ENCODE measurements around the gene IPCEF1. TPM values are rescaled to one million over a fixed set of nuclear protein-coding genes. Genes with fewer than 3 reads are reported as not detected.
A peak's percentile ranks its signal among the peaks of the same experiment; 100 is the strongest.

The IPCEF1 gene
- total and polyA plus RNA-seq, 2 donors (not counting 3 experiments of a cell fraction or from before 2014, with no cell fraction given), result 0.01 to 0.51 TPM

DNA sequence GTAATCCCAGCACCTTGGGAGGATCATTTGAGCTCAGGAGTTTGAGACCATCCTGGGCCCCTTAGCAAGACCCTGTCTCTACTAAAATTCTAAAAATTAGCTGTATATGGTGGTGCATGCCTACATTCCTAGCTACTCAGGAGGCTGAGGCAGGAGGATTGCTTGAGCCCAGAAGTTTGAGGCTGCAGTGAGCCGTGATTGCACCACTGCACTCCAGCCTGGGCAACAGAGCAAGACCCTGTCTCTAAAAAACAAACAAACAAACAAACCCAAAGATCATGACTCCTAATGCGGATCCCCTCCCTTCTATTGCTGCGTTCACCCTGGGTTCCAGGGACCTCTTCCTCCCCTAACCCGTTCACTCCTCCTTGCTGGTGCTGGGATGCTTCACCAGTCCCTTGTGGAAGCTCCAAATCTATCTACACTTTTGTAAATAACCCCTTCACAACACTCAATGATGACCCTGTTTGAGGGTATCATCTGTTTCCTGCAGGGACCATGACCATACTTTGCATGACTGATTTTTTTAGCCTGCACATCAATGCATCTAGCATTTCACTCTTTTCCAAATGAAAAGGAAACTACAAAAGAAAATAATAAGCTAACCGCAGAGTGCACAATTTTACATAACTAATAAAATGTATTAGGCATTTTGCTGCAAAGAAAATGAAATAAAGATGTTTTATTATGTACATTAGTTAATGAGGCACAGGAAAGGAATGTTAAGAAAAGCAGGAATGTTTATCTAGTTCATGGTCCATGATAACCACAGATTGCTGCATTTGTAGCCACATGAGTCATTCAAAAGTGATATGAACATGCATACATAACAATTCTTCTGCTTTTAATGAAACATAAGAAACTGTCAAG lies 30.5 kb upstream of the IPCEF1 start:
- H3K36me3 ChIP-seq (ENCODE audit: control insufficient read depth in 2 of 2, extremely low read depth in 1 of 2, insufficient read depth in 2 of 2, low read length in 2 of 2), result no peaks in the 10 kb centered on the region
- POLR2A ChIA-PET, result no interaction called here
- FAIRE-seq (peak; percentile 96), DNase-seq (ENCODE audit: low read depth, low spot score) (peak; percentile 82)
- H4K20me1 ChIP-seq (replicated peaks; ENCODE audit: control insufficient read depth, extremely low read depth, insufficient read depth, low read length), result no peaks in the 10 kb centered on the region
- TF ChIP-seq POLR2A (IDR thresholded peaks at IDR 0.05; ENCODE audit: low read depth, low read length), result no peak
- peak; percentile 87 for TF ChIP-seq JUN (IDR thresholded peaks at IDR 0.05; ENCODE audit: borderline replicate concordance, insufficient read depth, insufficient read length, low read depth)
- TF ChIP-seq FOS (IDR thresholded peaks at IDR 0.05; ENCODE audit: borderline replicate concordance, insufficient read depth, low read length), result peak; percentile 95
- TF ChIP-seq, protein P1, sequence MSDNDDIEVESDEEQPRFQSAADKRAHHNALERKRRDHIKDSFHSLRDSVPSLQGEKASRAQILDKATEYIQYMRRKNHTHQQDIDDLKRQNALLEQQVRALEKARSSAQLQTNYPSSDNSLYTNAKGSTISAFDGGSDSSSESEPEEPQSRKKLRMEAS (IDR thresholded peaks at IDR 0.05; ENCODE audit: insufficient read depth, insufficient read length), result no peak
- peak; percentile 41 for TF ChIP-seq POLR2AphosphoS5 (IDR thresholded peaks at IDR 0.05; ENCODE audit: insufficient read depth, low read depth, low read length)
- TF ChIP-seq GATA2 (IDR thresholded peaks at IDR 0.05; ENCODE audit: insufficient read depth, insufficient read length, low read depth, low read length), result peak; percentile 61
- H3K79me2 ChIP-seq (ENCODE audit: control insufficient read depth, insufficient read depth, low read length), result no peaks in the 10 kb centered on the region
- H3K9me1 ChIP-seq (replicated peaks; ENCODE audit: control insufficient read depth, extremely low read depth, insufficient read depth, low read length), result no peaks in the 10 kb centered on the region
- intact Hi-C loops (cut with micrococcal nuclease), result loop anchor here (1.0 to 2.0 kb wide), 6 partner anchors 12 to 123 kb away; partner anchors contain the start of gene CNKSR3
- H3K27me3 ChIP-seq (ENCODE audit: control insufficient read depth in 2 of 2, insufficient read depth in 2 of 2, low read length in 2 of 2), result no peaks in the 10 kb centered on the region
- no TSS peak for BruUV-seq (replicated peaks)
- peaks cover 17% of the 10 kb centered on the region for H3K4me1 ChIP-seq (ENCODE audit: control insufficient read depth, extremely low read depth, insufficient read depth, low read length)
- dilution Hi-C loops (cut with MboI; ENCODE audit: extremely low pct_ligation_motif_present, low sequenced_read_pairs), result no loop called here
- H3K9ac ChIP-seq (replicated peaks; ENCODE audit: extremely low read depth, insufficient read depth, low read length), result peak overlapping the region; percentile 35
- CTCF ChIA-PET, result interaction anchor here (0.7 to 3.3 kb wide), 11 partner anchors 12 to 275 kb away, joined by 3 to 18 read pairs (median 3); no protein-coding TSS in a partner anchor
- H2AFZ ChIP-seq (ENCODE audit: low read depth, low read length), result no peak overlapping the region
- H3K4me2 ChIP-seq (ENCODE audit: insufficient read depth, low read length), result peak overlapping the region; percentile 38
- H3K4me3 ChIP-seq (replicated peaks in 1 of 3; ENCODE audit: insufficient read depth in 1 of 3, low read depth in 1 of 3, low read length in 3 of 3), result no peak overlapping the region
- peak overlapping the region; percentile 50 for H3K27ac ChIP-seq (ENCODE audit: insufficient read depth, low read depth, low read length)
- no peaks in the 10 kb centered on the region for H3K9me3 ChIP-seq (replicated peaks; ENCODE audit: control insufficient read depth, insufficient read depth, low read length)
